HepG2 (cell line): ENCODE results near the gene NR2C1. TPM values are rescaled to one million over a fixed set of nuclear protein-coding genes. Genes with fewer than 3 reads are reported as not detected.

Experiments
- ATAC-seq: fragments of 200-7000 bp; cut with Tn5 transposase; 3 replicates; pipeline ENCODE4 v1.9.1; 2020; ENCODE audit warnings: mild to moderate bottlenecking, moderate library complexity
- BruUV-seq: library from RNA; stranded (reverse); fragments of 400-500 nt; replicated peaks from 2 replicates; lab custom pipeline; 2021; lab: Mats Ljungman, UMichigan
- CTCF ChIA-PET: fragments of 300-600 bp; formaldehyde crosslinking; extraction: SDS; loops from one replicate; lab custom pipeline; 2021; ENCODE audit warnings: low total read pairs, inconsistent platforms, low intra/inter-chr PET ratio; lab: Yijun Ruan, JAX
- POLR2A ChIA-PET: fragments of 350-600 bp; sonication (Branson Sonifier 250); formaldehyde crosslinking; loops from one replicate; lab custom pipeline; 2020; ENCODE audit warnings: antibody characterized with exemption, inconsistent platforms; lab: Yijun Ruan, JAX
- DNase-seq: peaks from one replicate; pipeline ENCODE4 v3.0.0-alpha.2; 2015; ENCODE audit warnings: low spot score
- FAIRE-seq: peaks from 3 replicates; lab custom pipeline; 2011; peaks lifted over from hg19 to GRCh38; lab: Jason Lieb, UNC
- H2AFZ ChIP-seq: one replicate; pipeline ENCODE4 v1.6.1; 2011; ENCODE audit warnings: low read length, inconsistent platforms
- H3K27ac ChIP-seq: fragments of 300-600 bp; 3 replicates; pipeline ENCODE4 v1.8.0; 2011; ENCODE audit warnings: mixed run types, mild to moderate bottlenecking, mixed read lengths, low read length, inconsistent platforms; ENCODE audit not compliant: insufficient read depth; ENCODE audit errors: extremely low read length
- H3K27me3 ChIP-seq, 2 experiments: fragments of 200-600 bp in 1 of 2; 2 replicates in 1 of 2; 3 replicates in 1 of 2; pipeline versions ENCODE4 v1.6.0 to v1.8.0; 2011; ENCODE audit warnings: low read length in 2 of 2, mild to moderate bottlenecking in 2 of 2, moderate library complexity in 2 of 2, inconsistent platforms in 1 of 2; ENCODE audit not compliant: insufficient read depth in 2 of 2, control insufficient read depth in 1 of 2
- H3K36me3 ChIP-seq, 2 experiments: fragments of 200-600 bp in 1 of 2; replicated peaks in 1 of 2; 2 replicates in 1 of 2; 3 replicates in 1 of 2; pipeline versions ENCODE4 v1.5.1 to v1.8.0; 2011; ENCODE audit warnings: low read length in 2 of 2, inconsistent platforms in 1 of 2; ENCODE audit not compliant: insufficient read depth in 2 of 2, control insufficient read depth in 1 of 2
- H3K4me1 ChIP-seq: 2 replicates; pipeline ENCODE4 v1.5.1; 2012; ENCODE audit warnings: low read length, inconsistent platforms; ENCODE audit not compliant: insufficient read depth
- H3K4me2 ChIP-seq: 2 replicates; pipeline ENCODE4 v1.6.0; 2011; ENCODE audit warnings: low read depth, low read length, inconsistent platforms
- H3K4me3 ChIP-seq, 3 experiments: fragments of 200-600 bp in 1 of 3; sonication (generic), shearing (Covaris generic) in 1 of 3; replicated peaks in 1 of 3; 2 replicates each; pipeline ENCODE4 v1.5.1; 2011 to 2016; ENCODE audit warnings: low read length in 3 of 3, inconsistent platforms in 2 of 3, low read depth in 2 of 3, mild to moderate bottlenecking in 2 of 3, control low read depth in 1 of 3, mixed read lengths in 1 of 3; ENCODE audit not compliant: insufficient read depth in 1 of 3
- H3K79me2 ChIP-seq: one replicate; pipeline ENCODE4 v1.6.1; 2011; ENCODE audit warnings: low read length, inconsistent platforms; ENCODE audit not compliant: insufficient read depth
- H3K9ac ChIP-seq: 2 replicates; pipeline ENCODE4 v1.6.0; 2011; ENCODE audit warnings: mild to moderate bottlenecking, low read depth, low read length, inconsistent platforms; ENCODE audit not compliant: insufficient read depth
- H3K9me3 ChIP-seq: 2 replicates; pipeline ENCODE4 v1.5.1; 2012; ENCODE audit warnings: mild to moderate bottlenecking, low read length
- H4K20me1 ChIP-seq: 2 replicates; pipeline ENCODE4 v1.6.0; 2011; ENCODE audit warnings: inconsistent platforms, mild to moderate bottlenecking, low read length, moderate library complexity; ENCODE audit not compliant: insufficient read depth
- ATF1 ChIP-seq: IDR thresholded peaks from 2 replicates; pipeline ENCODE4 v1.6.1; 2016; ENCODE audit warnings: mild to moderate bottlenecking, control low read depth
- BCL3 ChIP-seq: sonication (generic); formaldehyde crosslinking; IDR thresholded peaks from 2 replicates; pipeline ENCODE4 v1.5.1; 2020; ENCODE audit warnings: mild to moderate bottlenecking, missing genetic modification reagents, moderate library complexity
- FOXO4 ChIP-seq: sonication (generic); formaldehyde crosslinking; conservative IDR thresholded peaks from 2 replicates; pipeline ENCODE4 v1.8.1; 2023; ENCODE audit warnings: missing genetic modification reagents
- HDAC2 ChIP-seq: sonication (generic); formaldehyde crosslinking; IDR thresholded peaks from 2 replicates; pipeline ENCODE4 v1.4.0; 2020; ENCODE audit warnings: missing genetic modification reagents
- NCOA1 ChIP-seq: sonication (generic); formaldehyde crosslinking; IDR thresholded peaks from 2 replicates; pipeline ENCODE4 v1.9.0; 2021; ENCODE audit warnings: missing genetic modification reagents
- NFATC3 ChIP-seq: sonication (generic); formaldehyde crosslinking; IDR thresholded peaks from 2 replicates; pipeline ENCODE4 v1.5.1; 2020; ENCODE audit warnings: mild to moderate bottlenecking, missing genetic modification reagents
- PPARG ChIP-seq: conservative IDR thresholded peaks from 2 replicates; pipeline ENCODE4 v1.6.1; 2016; ENCODE audit warnings: missing biosample characterization, missing genetic modification reagents
- SSRP1 ChIP-seq: IDR thresholded peaks from 2 replicates; pipeline ENCODE4 v1.6.1; 2016; ENCODE audit warnings: control low read depth
- ZNF138 ChIP-seq: sonication (generic); formaldehyde crosslinking; IDR thresholded peaks from 2 replicates; pipeline ENCODE4 v1.5.0; 2020; ENCODE audit warnings: mild to moderate bottlenecking, low read depth, missing genetic modification reagents
- ZNF17 ChIP-seq: sonication (generic); formaldehyde crosslinking; IDR thresholded peaks from 2 replicates; pipeline ENCODE4 v1.5.0; 2020; ENCODE audit warnings: mild to moderate bottlenecking, missing genetic modification reagents
- ZNF30 ChIP-seq: sonication (generic); formaldehyde crosslinking; IDR thresholded peaks from 2 replicates; pipeline ENCODE4 v1.5.0; 2020; ENCODE audit warnings: mild to moderate bottlenecking, missing genetic modification reagents
- ZNF576 ChIP-seq: sonication (generic); formaldehyde crosslinking; IDR thresholded peaks from 2 replicates; pipeline ENCODE4 v1.4.0; 2020; ENCODE audit warnings: mild to moderate bottlenecking, missing genetic modification reagents
- ZNF83 ChIP-seq: sonication (generic); formaldehyde crosslinking; IDR thresholded peaks from 2 replicates; pipeline ENCODE4 v1.4.0; 2020; ENCODE audit warnings: missing genetic modification reagents, mild to moderate bottlenecking, borderline replicate concordance
- WGBS: methylation state at CpG from one replicate; pipeline ENCODE4 v1.1.6; 2017; ENCODE audit warnings: low lambda C conversion rate; 5-methylcytosine and 5-hydroxymethylcytosine counted together
- in situ Hi-C: cut with HindIII; loops from 2 replicates; pipeline ENCODE4 v1.10.0; 2017; ENCODE audit warnings: low pct_unique_long_range_greater_than_20kb; ENCODE audit not compliant: extremely low pct_ligation_motif_present
- intact Hi-C: fragments of 100-400 bp; cut with micrococcal nuclease; formaldehyde crosslinking; loops from one replicate; pipeline ENCODE4 v1.10.0; 2022; ENCODE audit not compliant: unreplicated experiment
- polyA plus RNA-seq, 8 experiments: library from polyadenylated mRNA; depleted of rRNA in 3 of 8; stranded (reverse) in 7 of 8; unstranded in 1 of 8; fragments of >200 nt; fragmentation: Illumina TruSeq in 4 of 8; extraction: Trizol in 4 of 8; gene quantifications; 2 replicates each; pipeline versions ENCODE4 v1.2.1 to v1.2.3, GENCODE V29; 2011 to 2016; ENCODE audit warnings: low read depth in 4 of 8, missing spikeins in 1 of 8, mixed read lengths in 1 of 8; ENCODE audit not compliant: insufficient read depth in 1 of 8
- total RNA-seq, 5 experiments: library from RNA; depleted of rRNA; stranded (reverse); fragments of >200 nt; fragmentation: Illumina TruSeq; extraction: Trizol; gene quantifications; 2 replicates each; pipeline ENCODE4 v1.2.3, GENCODE V29; 2016; ENCODE audit warnings: low read depth in 1 of 5

NR2C1 gene
- total and polyA plus RNA-seq, 2 of the 13 experiments (the other 11 are each of a cell fraction or from before 2014, with no cell fraction given): 38.0 to 70.8 TPM

GRCh38 chr12:95066091-95066855 lies 7.1 kb downstream of the NR2C1 start:
- no peak for DNase-seq
- H3K27me3 ChIP-seq: no peaks in the 10 kb centered on the region
- H3K36me3 ChIP-seq: peaks cover 12 to 39% of the 10 kb centered on the region in 2 experiments
- no peak for FAIRE-seq
- no peak overlapping the region for H3K9ac ChIP-seq
- ChIA-PET POLR2A (no interaction called here), CTCF (no interaction called here)
- intact Hi-C loops: no loop called here
- no peak overlapping the region for H3K4me3 ChIP-seq
- H3K79me2 ChIP-seq: peaks cover 25% of the 10 kb centered on the region
- ATAC-seq: no peak
- TSS peak; percentile 2 for BruUV-seq
- H2AFZ ChIP-seq: no peak overlapping the region
- in situ Hi-C loops: no loop called here
- H3K27ac ChIP-seq: no peak overlapping the region
- TF ChIP-seq PPARG (CRISPR knock-in tag): no peak
- TF ChIP-seq FOXO4 (CRISPR knock-in tag): no peak
- no peak for TF ChIP-seq ZNF83
- no peak for TF ChIP-seq BCL3 (CRISPR knock-in tag)
- no peak for TF ChIP-seq HDAC2 (CRISPR knock-in tag)
- TF ChIP-seq NFATC3 (CRISPR knock-in tag): no peak
- TF ChIP-seq ZNF30: no peak
- no peak for TF ChIP-seq ZNF138 (CRISPR knock-in tag)
- TF ChIP-seq ATF1 (CRISPR knock-in tag): no peak
- TF ChIP-seq ZNF17 (CRISPR knock-in tag): no peak
- no peak for TF ChIP-seq SSRP1 (CRISPR knock-in tag)
- no peak for TF ChIP-seq ZNF576
- no peak for TF ChIP-seq NCOA1 (CRISPR knock-in tag)
- no peak overlapping the region for H3K4me2 ChIP-seq
- no peaks in the 10 kb centered on the region for H3K9me3 ChIP-seq
- WGBS: 95% methylated on average over 7 of the region's 7 CpGs
- H3K4me1 ChIP-seq: peaks cover 18% of the 10 kb centered on the region
- H4K20me1 ChIP-seq: no peaks in the 10 kb centered on the region
